Activated T-cell treated with anti-CD3 and anti-CD28 coated beads, Interleukin-2, amount 50 U/mL, for 1 hour (primary cell): Measurements from ENCODE around the gene TLCD2.
"Not testable (repeated sequence)": the region's sequence is repeated elsewhere in the genome, so short reads cannot be mapped to it uniquely, and the experiment has no call there.

Source experiments
- DNase-seq: peaks from one replicate; pipeline ENCODE4 v3.0.0-alpha.2; 2020

Gene TLCD2

DNA sequence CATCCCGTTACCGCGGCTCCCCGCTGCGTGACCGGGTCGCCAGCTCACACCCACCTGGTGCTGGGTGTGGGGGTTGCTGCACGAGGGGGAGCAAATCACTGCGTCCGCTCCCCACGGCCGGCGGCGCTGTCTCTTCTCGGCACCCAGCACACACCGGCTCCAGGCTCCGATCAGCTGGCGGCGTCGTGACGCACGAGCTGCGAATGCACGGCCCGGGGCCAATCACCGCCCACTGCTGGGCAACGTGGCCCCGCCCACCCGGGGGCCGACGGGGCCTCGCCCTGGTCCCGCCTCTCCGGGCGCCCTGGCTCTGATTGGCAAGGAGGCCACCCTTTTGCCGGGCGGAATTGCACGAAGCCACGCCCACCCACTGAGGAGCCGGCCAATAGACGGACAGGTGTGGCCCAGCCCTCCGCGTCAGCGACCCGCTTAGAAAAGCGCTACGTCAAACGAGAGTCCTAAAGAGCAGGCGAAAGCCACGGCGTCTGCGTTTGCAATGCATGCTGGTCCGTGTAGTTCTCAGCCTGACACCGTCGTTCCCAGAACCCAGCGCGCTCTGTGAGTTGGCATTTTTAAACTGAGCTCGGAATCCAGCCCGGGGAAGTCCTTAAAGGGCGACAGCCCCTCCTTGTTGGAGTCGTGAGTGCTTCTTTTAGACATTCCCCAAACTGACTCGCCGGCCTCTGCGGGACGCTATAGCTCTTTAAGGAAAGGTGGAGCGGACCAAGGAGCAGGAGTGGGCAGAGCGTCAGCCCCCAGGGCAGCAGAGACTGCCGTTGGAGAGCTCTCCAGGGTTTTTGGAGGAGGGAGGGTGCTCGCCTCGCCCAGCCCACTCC is 6.1 kb upstream of the TLCD2 start:
- peak; percentile 100 for DNase-seq

GRCh38 chr17:1715803-1716075 is 5.6 kb upstream of the TLCD2 start:
- DNase-seq: no peak

DNA sequence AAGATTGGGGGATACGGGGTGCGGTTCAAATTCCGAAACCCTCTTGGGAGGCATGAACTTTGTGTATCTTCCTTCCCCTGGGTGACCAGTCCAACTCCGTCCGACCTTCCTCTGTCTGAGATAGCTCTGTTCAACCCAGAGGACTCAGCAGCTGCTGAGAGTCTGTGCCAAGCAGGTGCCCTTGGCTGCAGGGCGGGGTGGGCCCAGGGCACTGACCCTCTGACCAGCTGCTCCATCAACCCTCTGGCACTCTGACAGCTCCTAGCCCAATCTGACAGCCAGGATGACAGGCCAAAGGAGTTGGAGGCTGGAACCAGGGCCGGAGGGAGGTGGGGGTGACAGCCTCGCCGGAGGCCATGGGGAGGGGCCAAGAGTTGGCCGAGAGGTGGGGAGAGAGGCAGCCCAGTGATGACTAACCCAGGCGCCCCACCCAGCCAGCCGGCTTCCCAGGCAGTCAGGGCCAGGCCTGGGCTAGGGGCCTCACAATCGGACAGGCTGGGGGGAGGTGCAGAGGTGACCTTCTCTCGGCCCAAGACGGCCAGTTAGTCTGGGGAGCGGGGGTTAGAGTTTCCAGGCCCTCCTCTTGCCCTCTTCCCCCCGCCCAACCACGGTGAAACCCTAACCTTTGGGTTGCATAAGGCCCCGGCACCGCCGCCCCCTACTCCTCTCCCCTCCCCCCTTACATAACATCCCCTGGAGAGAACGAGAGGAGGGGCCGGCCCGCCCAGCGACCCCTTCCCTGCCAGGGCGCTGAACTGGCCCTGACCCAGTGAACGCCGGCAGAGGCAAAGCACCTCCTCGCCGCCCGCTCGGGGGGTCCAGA is 5.0 kb upstream of the TLCD2 start:
- DNase-seq: peak; percentile 57

- no peak for DNase-seq
Measured at GRCh38 chr17:1714427-1714979, 4.3 kb upstream of the TLCD2 start.

DNA sequence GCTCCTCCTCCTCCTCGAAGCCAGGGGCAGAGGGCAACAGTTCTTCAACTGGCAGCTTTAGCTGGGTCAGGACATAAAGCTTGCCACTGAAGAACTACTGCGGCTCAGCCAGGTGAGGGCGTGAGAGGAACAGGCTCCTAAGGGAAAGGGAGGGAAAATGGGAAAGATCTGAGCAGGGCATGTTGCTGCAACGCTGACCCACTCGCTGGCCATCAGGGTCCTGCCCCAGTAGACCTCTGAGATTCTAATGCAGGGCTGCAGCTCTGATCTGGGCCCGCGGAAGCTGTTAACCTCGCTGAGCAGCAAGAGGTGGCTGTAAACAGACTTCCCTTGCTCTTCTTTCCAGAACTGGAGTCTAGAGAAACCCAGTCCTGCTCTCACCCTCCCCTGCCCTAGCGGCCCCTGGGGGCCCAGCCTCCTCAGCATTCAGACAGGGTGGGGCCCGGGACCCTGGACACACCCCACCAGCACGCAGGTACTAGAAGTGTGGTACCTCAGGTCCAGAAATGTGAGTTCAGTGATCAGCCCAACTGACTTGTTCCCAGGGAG is 3.8 kb upstream of the TLCD2 start:
- no peak for DNase-seq

DNA sequence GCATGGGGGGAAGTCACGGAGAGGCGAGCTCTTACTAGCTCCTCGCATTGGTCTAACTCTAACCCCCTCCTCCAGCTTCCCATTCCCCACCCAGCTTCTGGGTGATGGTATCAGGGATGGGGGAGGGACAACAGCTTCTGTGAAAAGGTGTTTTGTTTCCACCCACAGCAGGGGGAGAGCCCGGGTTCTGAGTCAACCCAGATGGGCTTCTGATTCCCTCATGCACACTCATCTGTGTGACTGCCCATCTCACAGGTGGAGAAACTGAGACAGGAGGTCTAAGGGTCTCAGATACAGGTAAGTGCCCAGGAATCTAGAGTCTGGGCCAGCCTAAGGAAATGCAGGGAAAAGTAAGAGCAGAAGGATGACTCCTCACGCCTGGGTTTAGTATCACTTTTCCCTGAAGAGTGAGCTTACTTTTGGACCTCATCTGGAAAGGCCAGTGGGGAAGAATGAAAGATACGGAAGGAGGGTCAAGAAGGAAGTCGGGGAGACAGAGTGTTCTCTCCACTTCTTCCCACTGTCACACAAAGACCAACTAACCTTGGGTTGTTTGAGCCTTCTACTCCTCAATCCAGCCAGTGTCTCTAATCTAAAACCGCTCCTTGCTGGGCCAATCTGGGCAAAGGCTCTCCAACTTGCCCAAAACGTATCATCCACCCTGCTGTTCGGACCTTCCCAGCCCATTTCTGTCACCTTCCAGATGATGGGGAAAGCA is 3.1 kb upstream of the TLCD2 start:
- DNase-seq: no peak

DNA sequence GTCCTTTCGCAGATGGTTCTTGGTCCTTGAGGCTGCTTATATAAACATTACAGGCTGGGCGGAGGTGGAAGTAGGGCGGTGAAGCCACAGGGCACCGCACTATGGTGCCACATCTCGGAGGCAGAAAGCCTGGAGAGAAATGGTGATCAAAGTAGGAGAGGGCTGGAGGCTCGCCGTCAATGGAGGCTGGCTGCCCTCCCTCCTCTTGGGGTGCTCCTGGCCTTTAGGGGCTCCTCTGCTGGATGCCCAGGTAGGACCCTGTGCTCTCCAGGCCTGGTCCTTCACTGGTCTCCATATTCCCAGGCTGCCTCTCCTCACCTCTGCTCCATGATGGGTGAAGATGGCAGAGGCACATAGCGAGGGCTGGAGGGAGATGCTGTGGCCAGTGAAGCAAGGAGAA is 2.1 kb upstream of the TLCD2 start:
- no peak for DNase-seq

DNA sequence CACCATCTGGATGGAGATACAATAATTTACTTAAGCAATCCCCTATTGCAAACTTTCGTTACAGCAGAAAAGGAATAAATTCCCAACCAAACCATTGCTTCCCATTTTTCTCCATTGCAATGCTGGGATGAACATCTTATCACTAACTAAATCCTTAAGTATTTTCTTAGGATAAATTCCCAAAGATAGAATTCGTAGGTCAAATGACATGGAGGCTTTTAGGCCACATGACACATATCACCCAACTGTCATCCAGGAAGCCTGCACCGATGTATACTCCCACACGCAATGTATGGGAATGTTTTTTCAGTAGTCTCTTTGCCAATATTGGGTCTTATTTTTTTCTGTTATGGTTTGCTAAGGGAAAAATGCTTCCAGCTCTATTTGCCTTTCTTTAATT is 1.6 kb upstream of the TLCD2 start:
- DNase-seq: no peak

GRCh38 chr17:1710807-1711553 is 803 bp upstream of the TLCD2 start:
- no peak for DNase-seq

DNA sequence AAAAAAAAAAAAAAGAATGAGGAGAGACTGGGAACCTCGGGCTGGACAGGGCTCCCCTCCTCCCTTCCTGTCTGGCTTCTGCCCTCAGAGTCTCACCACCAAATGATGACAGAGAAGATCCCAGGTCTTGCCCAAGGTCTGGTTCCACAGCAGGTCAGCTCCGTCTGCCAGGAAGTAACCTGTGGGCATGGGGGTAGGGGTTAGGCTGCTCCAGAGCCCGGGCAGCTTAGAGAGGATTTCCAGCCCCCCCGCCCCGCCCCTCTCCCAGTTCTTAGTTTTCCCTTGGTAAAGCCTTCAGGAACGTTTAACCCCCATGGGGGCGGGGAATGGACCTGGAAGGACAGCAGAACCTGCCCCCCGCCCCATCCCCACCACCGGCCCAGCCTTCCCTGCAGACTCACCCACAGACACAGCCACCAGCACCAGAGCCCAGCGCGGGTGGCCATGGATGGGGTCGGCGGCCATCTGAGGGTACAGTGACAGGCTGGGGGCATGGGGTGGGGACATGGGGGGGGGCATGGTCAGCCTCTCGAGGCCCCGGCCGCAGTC is 700 bp downstream of the TLCD2 start:
- no peak for DNase-seq

- not testable (repeated sequence) for DNase-seq
Measured at GRCh38 chr17:1708791-1709346, 1.3 kb downstream of the TLCD2 start.

- DNase-seq: no peak
Measured at GRCh38 chr17:1707107-1707506, 3.1 kb downstream of the TLCD2 start.

GRCh38 chr17:1705004-1705403 is 5.2 kb downstream of the TLCD2 start:
- no peak for DNase-seq

- no peak for DNase-seq
Measured at GRCh38 chr17:1703063-1703462, 7.1 kb downstream of the TLCD2 start.

- DNase-seq: not testable (repeated sequence)
Measured at GRCh38 chr17:1699891-1700290, 10.3 kb downstream of the TLCD2 start.

- DNase-seq: no peak
Measured at GRCh38 chr17:1697681-1698080, 12.5 kb downstream of the TLCD2 start.

DNA sequence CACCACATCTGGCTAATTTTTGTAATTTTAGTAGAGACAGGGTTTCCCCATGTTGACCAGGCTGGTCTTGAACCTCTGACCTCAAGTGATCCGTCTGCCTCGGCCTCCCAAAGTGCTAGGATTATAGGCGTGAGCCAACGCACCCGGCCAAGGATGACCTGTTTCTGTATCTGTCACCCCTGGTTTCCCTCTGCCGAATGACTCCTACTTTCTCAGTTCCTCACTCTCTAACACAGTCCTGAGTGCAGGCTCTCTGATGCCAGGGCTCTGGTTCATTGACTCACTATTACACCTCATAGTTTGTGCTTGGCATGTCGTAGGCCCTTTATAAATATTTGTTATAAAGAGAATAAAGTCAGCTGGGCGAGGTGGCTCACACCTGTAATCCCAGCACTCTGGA is 14.8 kb downstream of the TLCD2 start:
- DNase-seq: no peak

- no peak for DNase-seq
Measured at GRCh38 chr17:1693339-1693738, 16.8 kb downstream of the TLCD2 start.

DNA sequence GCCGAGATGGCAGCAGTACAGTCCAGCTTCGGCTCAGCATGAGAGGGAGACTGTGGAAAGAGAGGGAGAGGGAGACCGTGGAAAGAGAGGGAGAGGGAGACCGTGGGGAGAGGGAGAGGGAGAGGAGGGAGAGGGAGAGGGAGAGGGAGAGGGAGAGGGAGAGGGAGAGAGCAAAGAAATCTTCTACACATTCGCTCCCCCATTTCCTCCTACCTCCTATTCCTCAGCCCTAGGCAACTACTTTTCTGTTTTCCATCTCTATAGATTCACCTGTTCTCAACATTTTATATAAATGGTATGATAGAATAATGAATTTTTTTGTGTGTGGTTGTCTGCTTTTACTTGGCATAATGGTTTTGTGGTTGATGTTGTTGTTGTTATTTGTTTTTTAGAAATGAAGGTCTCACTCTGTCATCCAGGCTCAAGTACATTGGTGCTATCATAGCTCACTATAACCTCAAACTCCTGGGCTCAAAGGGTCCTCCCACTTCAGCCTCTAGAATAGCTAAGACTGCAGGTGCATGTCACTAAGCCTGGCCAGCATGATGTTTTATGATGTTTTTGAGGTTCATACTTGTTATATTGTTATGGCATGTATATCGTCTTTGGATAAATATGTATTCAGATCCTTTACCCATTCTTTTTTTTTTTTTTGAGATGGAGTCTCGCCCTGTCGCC is 19.5 kb downstream of the TLCD2 start:
- DNase-seq: no peak

DNA sequence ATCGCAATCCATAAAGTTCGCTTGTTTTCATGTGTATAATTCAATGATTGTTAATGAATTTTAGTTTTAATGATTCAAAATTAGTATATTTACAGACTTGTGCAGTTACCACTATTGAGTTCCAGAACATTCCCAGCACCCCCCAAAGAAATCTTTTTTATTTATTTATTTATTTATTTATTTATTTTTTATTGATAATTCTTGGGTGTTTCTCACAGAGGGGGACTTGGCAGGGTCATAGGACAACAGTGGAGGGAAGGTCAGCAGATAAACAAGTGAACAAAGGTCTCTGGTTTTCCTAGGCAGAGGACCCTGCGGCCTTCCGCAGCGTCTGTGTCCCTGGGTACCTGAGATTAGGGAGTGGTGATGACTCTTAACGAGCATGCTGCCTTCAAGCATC is 21.8 kb downstream of the TLCD2 start:
- not testable (repeated sequence) for DNase-seq

- DNase-seq: no peak
Measured at GRCh38 chr17:1686086-1686485, 24.1 kb downstream of the TLCD2 start.
